Nephron (organoid): ENCODE measurements around the gene CCDC17.

Source experiments
- H3K27ac Mint-ChIP-seq, 3 experiments: 2 replicates each; pipeline ENCODE4 v1.8.0; 2020; ENCODE audit warnings: mixed read lengths in 3 of 3, mild to moderate bottlenecking in 2 of 3, moderate library complexity in 1 of 3
- H3K27me3 Mint-ChIP-seq: 2 replicates; pipeline ENCODE4 v1.8.0; 2021; ENCODE audit warnings: low read depth, mild to moderate bottlenecking, moderate library complexity, mixed read lengths
- H3K36me3 Mint-ChIP-seq: 2 replicates; pipeline ENCODE4 v1.8.0; 2020; ENCODE audit warnings: low read depth, mixed read lengths
- H3K4me1 Mint-ChIP-seq: 2 replicates; pipeline ENCODE4 v1.8.0; 2020; ENCODE audit warnings: mixed read lengths
- H3K4me3 Mint-ChIP-seq, 3 experiments: 2 replicates each; pipeline ENCODE4 v1.8.0; 2020; ENCODE audit warnings: mild to moderate bottlenecking in 3 of 3, mixed read lengths in 3 of 3, moderate library complexity in 2 of 3
- H3K9me3 Mint-ChIP-seq: 2 replicates; pipeline ENCODE4 v1.8.0; 2020; ENCODE audit warnings: mixed read lengths
- CTCF ChIP-seq, 3 experiments: fragments of 200-600 bp; sonication (generic); IDR thresholded peaks; one replicate each; pipeline ENCODE4 v1.5.0; 2021; ENCODE audit warnings: antibody characterized with exemption in 3 of 3; ENCODE audit not compliant: unreplicated experiment in 3 of 3

The CCDC17 gene

DNA sequence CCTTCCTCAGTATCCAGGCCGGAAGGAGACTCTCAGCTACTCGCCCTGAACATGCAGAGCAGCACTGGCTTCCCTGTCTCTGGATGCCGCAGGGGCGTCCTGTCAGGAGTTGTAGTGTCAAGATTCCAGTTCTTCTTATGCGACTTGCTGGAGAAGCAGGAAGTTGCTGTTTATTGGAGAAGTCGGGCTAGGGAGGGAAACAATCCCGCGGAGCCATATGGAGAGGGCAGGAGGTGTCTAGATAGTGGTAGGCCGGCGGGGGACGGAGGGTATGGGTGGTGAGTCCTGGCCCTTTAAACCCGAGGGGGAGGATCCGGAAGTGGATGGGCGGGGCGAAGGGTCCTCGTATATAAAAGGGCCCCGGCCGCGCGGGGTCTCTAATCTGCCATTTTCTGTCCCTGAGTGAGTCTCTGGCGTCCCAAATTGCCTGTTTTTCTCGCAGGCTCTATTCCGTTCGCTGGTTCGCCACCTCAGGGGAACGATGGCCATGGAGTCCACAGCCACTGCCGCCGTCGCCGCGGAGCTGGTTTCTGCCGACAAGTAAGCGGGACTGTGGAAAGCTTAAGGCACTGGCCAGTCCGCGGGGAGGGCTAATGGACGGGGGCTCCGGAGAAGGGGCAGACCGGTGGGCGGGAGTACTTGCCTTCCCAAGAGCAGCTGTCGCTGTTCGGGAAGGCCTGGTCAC, 40.0 kb downstream of the CCDC17 start, which contains the start of gene NASP:
NASP (plus strand) TSS at position 376 of the 685 bp plus-strand sequence; CDS start at position 482, 106 bp downstream.
- Mint-ChIP-seq H3K4me3 (peak within 1 kb of the TSS; percentile 93 to 96 (median 96)), H3K36me3 (no peaks in the 10 kb centered on the region), H3K27ac (peak within 1 kb of the TSS; percentile 87 to 98 (median 96)), H3K4me1 (peaks cover 23% of the 10 kb centered on the region), H3K27me3 (no peaks in the 10 kb centered on the region), H3K9me3 (no peaks in the 10 kb centered on the region)
- no peak for TF ChIP-seq CTCF (IDR thresholded peaks at IDR 0.05; ENCODE audit: unreplicated experiment in 3 of 3)

- H3K9me3 Mint-ChIP-seq: no peaks in the 10 kb centered on the region
- H3K27me3 Mint-ChIP-seq: no peaks in the 10 kb centered on the region
- TF ChIP-seq CTCF (IDR thresholded peaks at IDR 0.05; ENCODE audit: unreplicated experiment in 3 of 3): no peak
- peaks cover 23% of the 10 kb centered on the region for H3K4me1 Mint-ChIP-seq
- H3K27ac Mint-ChIP-seq: peak overlapping the region; percentile 87 to 98 (median 96)
- peak overlapping the region; percentile 93 to 96 (median 96) for H3K4me3 Mint-ChIP-seq
- H3K36me3 Mint-ChIP-seq: no peaks in the 10 kb centered on the region
Measured at GRCh38 chr1:45583264-45583665, 40.6 kb downstream of the CCDC17 start.

DNA sequence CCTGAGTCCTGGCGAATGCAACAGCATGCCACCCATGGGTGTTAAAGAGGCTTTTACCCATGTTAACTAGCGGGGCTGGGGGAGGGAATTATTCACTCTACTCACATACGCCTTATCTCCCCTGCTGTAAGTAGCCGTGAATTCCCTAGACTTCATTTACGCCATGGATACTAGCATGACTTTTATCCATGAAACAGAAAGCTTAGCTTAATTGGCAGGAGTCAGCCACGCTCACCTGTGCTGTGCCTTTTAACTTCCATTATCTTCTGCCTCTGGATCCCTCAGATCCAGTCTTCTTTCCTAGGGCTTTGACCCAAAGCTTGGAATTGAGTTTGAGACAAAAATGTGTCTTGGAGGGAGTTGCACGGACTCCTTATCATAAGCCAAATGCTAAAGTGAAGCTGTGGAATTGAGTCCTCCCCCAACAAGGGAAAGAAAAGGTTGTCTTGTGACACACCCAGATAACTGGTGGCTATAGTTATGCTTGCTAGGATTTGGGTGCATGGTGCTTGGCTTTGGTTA, 49.7 kb downstream of the CCDC17 start:
- H3K27ac Mint-ChIP-seq: no peak overlapping the region
- H3K9me3 Mint-ChIP-seq: no peaks in the 10 kb centered on the region
- H3K4me3 Mint-ChIP-seq: no peak overlapping the region
- no peaks in the 10 kb centered on the region for H3K27me3 Mint-ChIP-seq
- H3K4me1 Mint-ChIP-seq: no peaks in the 10 kb centered on the region
- H3K36me3 Mint-ChIP-seq: peaks cover 5% of the 10 kb centered on the region
- no peak for TF ChIP-seq CTCF (IDR thresholded peaks at IDR 0.05; ENCODE audit: unreplicated experiment in 3 of 3)

DNA sequence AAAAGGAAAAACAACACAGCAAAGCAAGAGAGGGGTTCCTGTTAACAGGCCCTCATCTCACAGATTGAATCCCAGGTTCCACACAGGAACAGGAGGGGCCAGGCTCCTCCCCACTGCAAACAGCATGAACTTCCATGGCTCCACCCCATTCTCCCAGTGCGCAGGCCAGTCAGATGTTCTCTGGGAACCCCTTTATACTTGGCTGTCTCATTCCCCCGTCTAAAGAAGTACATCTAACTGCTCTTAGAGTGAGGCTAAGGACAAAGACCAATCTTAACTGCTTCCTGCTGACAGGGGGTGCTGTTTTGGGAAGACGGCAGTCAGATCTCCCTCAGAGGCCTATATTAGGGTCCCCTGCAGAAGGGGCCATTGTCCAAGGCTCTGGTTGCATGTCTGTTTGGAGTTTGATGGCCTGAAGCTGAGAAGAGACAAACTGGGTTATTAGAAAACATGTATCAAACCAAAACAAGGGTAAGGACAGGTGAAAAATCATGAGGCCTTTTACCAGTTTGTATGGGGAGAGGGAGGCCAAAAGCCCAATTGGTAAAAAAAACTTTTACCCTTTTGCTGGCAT, 50.5 kb downstream of the CCDC17 start:
- H3K36me3 Mint-ChIP-seq: peaks cover 10% of the 10 kb centered on the region
- no peak for TF ChIP-seq CTCF (IDR thresholded peaks at IDR 0.05; ENCODE audit: unreplicated experiment in 3 of 3)
- H3K27me3 Mint-ChIP-seq: no peaks in the 10 kb centered on the region
- H3K9me3 Mint-ChIP-seq: no peaks in the 10 kb centered on the region
- H3K4me1 Mint-ChIP-seq: no peaks in the 10 kb centered on the region
- H3K4me3 Mint-ChIP-seq: no peak overlapping the region
- peak overlapping the region in 2 of 3 experiments; percentile 45 to 61 for H3K27ac Mint-ChIP-seq

DNA sequence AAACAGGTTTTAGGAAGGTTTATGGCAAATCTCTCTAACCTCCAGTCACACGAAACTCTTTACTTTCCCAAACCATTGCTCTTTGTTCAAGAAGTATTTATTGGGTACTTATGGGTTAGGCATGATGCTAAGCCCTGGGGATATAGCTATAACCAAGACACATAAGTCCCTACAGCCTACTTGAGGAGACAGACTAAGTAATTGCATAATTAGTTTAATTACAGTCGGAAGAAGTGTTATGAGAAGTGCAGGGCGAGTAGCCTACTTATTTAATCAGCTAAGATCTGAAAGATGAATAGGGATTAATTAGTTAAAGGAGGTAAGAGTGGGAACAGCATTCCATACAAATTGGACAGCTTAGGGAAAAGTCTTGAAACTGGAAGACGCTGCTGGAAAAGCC, 53.2 kb downstream of the CCDC17 start:
- Mint-ChIP-seq H3K27me3 (no peaks in the 10 kb centered on the region), H3K4me3 (no peak overlapping the region), H3K9me3 (no peaks in the 10 kb centered on the region), H3K27ac (no peak overlapping the region), H3K36me3 (peaks cover 30% of the 10 kb centered on the region), H3K4me1 (no peaks in the 10 kb centered on the region)
- TF ChIP-seq CTCF (IDR thresholded peaks at IDR 0.05; ENCODE audit: unreplicated experiment in 3 of 3): no peak
